SK-N-SH (cell line): Measurements from ENCODE around the gene CX3CL1. TPM values are rescaled to one million over a fixed set of nuclear protein-coding genes. Genes with fewer than 3 reads are reported as not detected.
"Not testable (repeated sequence)": the region's sequence is repeated elsewhere in the genome, so short reads cannot be mapped to it uniquely, and the experiment has no call there.

Experiments
- CTCF ChIA-PET: fragments of 300-600, 350-600 bp; formaldehyde crosslinking; extraction: SDS; loops from one replicate; lab custom pipeline; 2021; lab: Yijun Ruan, JAX
- POLR2A ChIA-PET: fragments of 350-600 bp; sonication (Branson Sonifier 250); formaldehyde crosslinking; extraction: SDS; loops from one replicate; lab custom pipeline; 2020; ENCODE audit warnings: antibody characterized with exemption, inconsistent platforms; lab: Yijun Ruan, JAX
- DNase-seq: peaks from one replicate; pipeline ENCODE4 v3.0.0; 2012
- H2AFZ ChIP-seq: fragments of 200-600 bp; sonication (generic); 2 replicates; pipeline ENCODE4 v1.8.1; 2016; ENCODE audit warnings: antibody characterized with exemption, mild to moderate bottlenecking, low read depth
- H3F3A ChIP-seq: fragments of 200-600 bp; sonication (generic); replicated peaks from 2 replicates; pipeline ENCODE3; 2016; ENCODE audit warnings: antibody characterized with exemption, mild to moderate bottlenecking; ENCODE audit not compliant: insufficient read depth
- H3K27ac ChIP-seq, 2 experiments: fragments of 200-500 bp in 1 of 2; fragments of 200-600 bp in 1 of 2; sonication (Bioruptor generic) in 1 of 2; sonication (generic), shearing (Covaris generic) in 1 of 2; 2 replicates each; pipeline versions ENCODE4 v1.5.1 to v1.6.1; 2014 to 2016; ENCODE audit warnings: low read depth in 2 of 2, inconsistent platforms in 1 of 2, low read length in 1 of 2, mild to moderate bottlenecking in 1 of 2, mixed read lengths in 1 of 2
- H3K27me3 ChIP-seq: fragments of 200-600 bp; sonication (generic), shearing (Covaris generic); 2 replicates; pipeline ENCODE4 v1.6.1; 2016; ENCODE audit warnings: mixed run types; ENCODE audit not compliant: insufficient read depth
- H3K36me3 ChIP-seq, 2 experiments: fragments of 200-500 bp in 1 of 2; fragments of 200-600 bp in 1 of 2; sonication (Bioruptor generic) in 1 of 2; sonication (generic) in 1 of 2; replicated peaks in 1 of 2; 2 replicates each; pipeline versions ENCODE3 to v1.5.1; 2014 to 2016; ENCODE audit warnings: low read length in 1 of 2, mild to moderate bottlenecking in 1 of 2; ENCODE audit not compliant: insufficient read depth in 2 of 2, control insufficient read depth in 1 of 2
- H3K4me1 ChIP-seq, 2 experiments: fragments of 200-500 bp in 1 of 2; fragments of 200-600 bp in 1 of 2; sonication (Bioruptor generic) in 1 of 2; sonication (generic), shearing (Covaris generic) in 1 of 2; 2 replicates each; pipeline versions ENCODE4 v1.5.1 to v1.6.1; 2014 to 2016; ENCODE audit warnings: low read depth in 1 of 2, low read length in 1 of 2, mixed run types in 1 of 2; ENCODE audit not compliant: insufficient read depth in 2 of 2, control insufficient read depth in 1 of 2
- H3K4me2 ChIP-seq: fragments of 200-600 bp; sonication (generic), shearing (Covaris generic); 2 replicates; pipeline ENCODE4 v1.6.1; 2017; ENCODE audit warnings: mixed run types
- H3K4me3 ChIP-seq, 2 experiments: fragments of 200-500 bp in 1 of 2; fragments of 200-600 bp in 1 of 2; sonication (Bioruptor generic) in 1 of 2; sonication (generic), shearing (Covaris generic) in 1 of 2; 2 replicates each; pipeline versions ENCODE4 v1.5.1 to v1.8.1; 2014 to 2016; ENCODE audit warnings: low read depth in 2 of 2, inconsistent platforms in 1 of 2, low read length in 1 of 2, mild to moderate bottlenecking in 1 of 2, mixed read lengths in 1 of 2, moderate library complexity in 1 of 2
- H3K79me2 ChIP-seq: fragments of 200-600 bp; sonication (generic); 2 replicates; pipeline ENCODE4 v1.8.1; 2017; ENCODE audit warnings: mild to moderate bottlenecking; ENCODE audit not compliant: insufficient read depth
- H3K9ac ChIP-seq: fragments of 200-600 bp; sonication (generic); 2 replicates; pipeline ENCODE4 v1.6.1; 2017; ENCODE audit warnings: mixed run types
- H3K9me2 ChIP-seq: fragments of 200-600 bp; sonication (generic); 2 replicates; pipeline ENCODE4 v1.6.1; 2017; ENCODE audit warnings: mixed run types
- H3K9me3 ChIP-seq: fragments of 200-600 bp; sonication (generic); 2 replicates; pipeline ENCODE4 v1.6.1; 2017; ENCODE audit warnings: mixed run types, mild to moderate bottlenecking, moderate library complexity
- H4K20me1 ChIP-seq: fragments of 200-600 bp; sonication (generic); 2 replicates; pipeline ENCODE4 v1.6.1; 2017; ENCODE audit warnings: mild to moderate bottlenecking, mixed run types; ENCODE audit not compliant: insufficient read depth
- FOXJ3 ChIP-seq: sonication (generic); formaldehyde crosslinking; IDR thresholded peaks from 2 replicates; pipeline ENCODE4 v1.5.1; 2020; ENCODE audit warnings: mild to moderate bottlenecking, missing genetic modification reagents
- GABPA ChIP-seq: IDR thresholded peaks from 2 replicates; pipeline ENCODE4 v1.4.0; 2012; ENCODE audit warnings: low read depth, mild to moderate bottlenecking
- GATA2 ChIP-seq: sonication (generic); formaldehyde crosslinking; IDR thresholded peaks from 2 replicates; pipeline ENCODE4 v1.5.0; 2020; ENCODE audit warnings: mild to moderate bottlenecking, missing genetic modification reagents
- NRF1 ChIP-seq: IDR thresholded peaks from 2 replicates; pipeline ENCODE4 v1.6.1; 2012; ENCODE audit warnings: low read depth, mild to moderate bottlenecking, low read length
- REST ChIP-seq: IDR thresholded peaks from 2 replicates; pipeline ENCODE4 v1.6.1; 2012; ENCODE audit warnings: mild to moderate bottlenecking, low read depth, low read length, moderate library complexity
- TCF12 ChIP-seq: IDR thresholded peaks from 2 replicates; pipeline ENCODE4 v1.4.0; 2012
- ZBTB33 ChIP-seq: IDR thresholded peaks from 2 replicates; pipeline ENCODE4 v1.4.0; 2012; ENCODE audit warnings: low read depth, borderline replicate concordance
- WGBS: methylation state at CpG from one replicate; pipeline ENCODE4 v1.1.6; 2017; ENCODE audit warnings: low lambda C conversion rate; 5-methylcytosine and 5-hydroxymethylcytosine counted together
- polyA plus RNA-seq, 3 experiments: library from polyadenylated mRNA; depleted of rRNA; stranded (reverse); fragments of >200 nt; gene quantifications; 2 replicates each; pipeline ENCODE4 v1.2.3, GENCODE V29; 2012

CX3CL1 gene
- polyA plus RNA-seq, 1 of the 3 experiments (the other 2 are of a cell fraction): 6.8 TPM

- TF ChIP-seq ZBTB33: no peak
- no peak for TF ChIP-seq TCF12
- TF ChIP-seq GABPA: no peak
- TF ChIP-seq GATA2 (CRISPR knock-in tag): no peak
- TF ChIP-seq NRF1: no peak
Measured at GRCh38 chr16:57396786-57397185, 24.5 kb downstream of the CX3CL1 start (continued).

DNA sequence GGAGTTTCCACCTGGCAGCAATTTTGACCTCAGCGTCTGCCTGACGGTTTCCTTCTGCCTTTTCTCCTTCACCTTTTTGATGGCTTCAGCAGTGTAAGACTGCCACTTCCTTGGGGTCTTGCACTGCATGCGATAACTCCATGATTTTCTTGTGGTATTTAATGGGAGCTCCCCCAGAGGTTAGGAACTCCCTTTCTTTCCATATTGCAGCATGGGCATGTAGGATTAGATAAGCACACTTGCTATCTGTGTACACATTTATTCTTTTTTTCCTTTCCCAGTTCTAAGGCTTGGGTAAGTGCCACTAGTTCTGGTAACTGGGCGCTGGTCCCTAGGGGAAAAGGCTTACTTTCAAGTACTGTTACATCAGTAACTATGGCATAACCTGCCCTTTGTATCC, 25.2 kb downstream of the CX3CL1 start:
- H3K9me2 ChIP-seq, H4K20me1 ChIP-seq, H3K4me3 ChIP-seq, H2AFZ ChIP-seq, H3K27me3 ChIP-seq, H3K4me1 ChIP-seq, H3K79me2 ChIP-seq, H3K9ac ChIP-seq, H3K36me3 ChIP-seq, H3K27ac ChIP-seq, DNase-seq, H3K9me3 ChIP-seq, H3F3A ChIP-seq, CTCF ChIA-PET, POLR2A ChIA-PET, H3K4me2 ChIP-seq: not testable (repeated sequence)
- WGBS: 74% methylated on average over 4 of the region's 4 CpGs

DNA sequence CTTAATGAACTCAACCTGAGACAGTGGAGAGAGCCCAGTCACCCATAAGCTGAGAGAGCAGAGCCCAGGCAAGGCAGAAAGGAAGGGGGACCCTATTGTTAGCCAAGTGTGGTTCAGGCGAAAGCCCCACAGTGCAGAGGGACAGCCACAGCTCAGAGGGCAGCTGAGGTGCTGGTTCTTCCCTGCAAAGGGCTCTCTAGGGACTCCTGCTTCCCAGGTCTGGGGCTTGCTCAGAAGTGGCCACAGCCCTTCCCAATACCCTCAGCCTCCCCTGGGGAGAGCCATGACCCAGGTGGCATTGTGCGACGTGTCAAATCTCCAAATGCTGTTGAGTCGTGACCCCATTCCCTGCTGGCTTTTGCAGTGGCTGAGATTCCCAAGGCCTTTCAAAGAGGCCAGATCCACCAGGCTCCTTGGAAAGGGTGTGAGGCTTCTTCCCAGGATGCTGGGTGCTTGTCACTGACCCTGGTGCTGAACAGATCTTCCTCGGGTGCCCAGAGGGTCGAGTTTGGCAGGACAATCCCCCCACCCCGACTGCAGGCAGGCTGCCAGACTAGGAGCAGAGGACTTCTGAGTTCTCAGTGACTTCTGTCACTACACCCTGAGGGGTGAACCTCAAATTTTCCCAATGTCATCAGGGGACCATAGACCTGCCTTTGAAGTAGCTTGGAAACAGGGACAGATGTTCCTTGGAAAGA, 29.8 kb downstream of the CX3CL1 start:
- no peak for TF ChIP-seq FOXJ3 (CRISPR knock-in tag)
- peak; percentile 84 for TF ChIP-seq REST
- Histone ChIP-seq H4K20me1 (no peaks in the 10 kb centered on the region), H3K9me3 (no peaks in the 10 kb centered on the region), H3K4me2 (no peak overlapping the region), H3K4me1 (no peaks in the 10 kb centered on the region), H3K36me3 (no peaks in the 10 kb centered on the region), H2AFZ (no peak overlapping the region), H3K79me2 (no peaks in the 10 kb centered on the region), H3K27me3 (no peaks in the 10 kb centered on the region), H3K9ac (no peak overlapping the region), H3F3A (no peaks in the 10 kb centered on the region), H3K9me2 (no peaks in the 10 kb centered on the region), H3K4me3 (no peak overlapping the region), H3K27ac (no peak overlapping the region)
- peak; percentile 1 for DNase-seq
- no CpG with 5 or more reads among the region's 7 CpGs for WGBS
- ChIA-PET CTCF (interaction anchor here (0.9 to 1.9 kb wide), 2 partner anchors 15 to 102 kb away, joined by 6 to 8 read pairs; no protein-coding TSS in a partner anchor), POLR2A (interaction anchor here (0.7 kb wide), 1 partner anchor 54 kb away, joined by 5 read pairs; no protein-coding TSS in a partner anchor)
